Measurements from ENCODE around the gene ATP13A2.
A peak's percentile ranks its signal among the peaks of the same experiment; 100 is the strongest.
"Not testable (repeated sequence)": the region's sequence is repeated elsewhere in the genome, so short reads cannot be mapped to it uniquely, and the experiment has no call there.

Gene ATP13A2

DNA sequence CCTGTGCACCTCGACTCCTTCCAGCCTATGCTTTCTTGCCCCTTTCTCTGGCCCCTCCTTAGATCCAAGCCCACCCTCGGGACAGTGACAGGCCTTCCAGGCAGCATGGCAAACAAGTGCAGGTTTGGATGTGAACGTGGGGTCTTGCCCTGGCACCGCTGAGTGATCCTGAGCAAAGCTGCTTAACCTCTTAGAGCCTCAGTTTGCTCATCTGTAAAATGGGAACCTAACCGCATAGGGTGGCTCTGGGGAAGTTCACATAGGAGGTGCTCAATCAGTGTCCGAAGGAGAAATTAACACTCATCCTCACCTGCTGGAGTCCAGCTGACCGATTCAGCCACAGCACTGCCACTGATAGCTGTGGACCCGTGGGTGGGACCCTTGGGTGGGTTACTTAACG lies 38.5 kb downstream of the ATP13A2 start:
- Histone ChIP-seq H3K36me3 (ENCODE audit: insufficient read depth, low read length) (peaks cover 3% of the 10 kb centered on the region; the same call in 1 of the 2 replicates), H3K9ac (ENCODE audit: low read depth, low read length) (no peak overlapping the region), H3K4me1 (ENCODE audit: insufficient read depth, low read length) (peaks cover 4% of the 10 kb centered on the region; the same call in 1 of the 2 replicates), H3K9me3 (ENCODE audit: control insufficient read depth, insufficient read depth, low read length) (no peaks in the 10 kb centered on the region)

DNA sequence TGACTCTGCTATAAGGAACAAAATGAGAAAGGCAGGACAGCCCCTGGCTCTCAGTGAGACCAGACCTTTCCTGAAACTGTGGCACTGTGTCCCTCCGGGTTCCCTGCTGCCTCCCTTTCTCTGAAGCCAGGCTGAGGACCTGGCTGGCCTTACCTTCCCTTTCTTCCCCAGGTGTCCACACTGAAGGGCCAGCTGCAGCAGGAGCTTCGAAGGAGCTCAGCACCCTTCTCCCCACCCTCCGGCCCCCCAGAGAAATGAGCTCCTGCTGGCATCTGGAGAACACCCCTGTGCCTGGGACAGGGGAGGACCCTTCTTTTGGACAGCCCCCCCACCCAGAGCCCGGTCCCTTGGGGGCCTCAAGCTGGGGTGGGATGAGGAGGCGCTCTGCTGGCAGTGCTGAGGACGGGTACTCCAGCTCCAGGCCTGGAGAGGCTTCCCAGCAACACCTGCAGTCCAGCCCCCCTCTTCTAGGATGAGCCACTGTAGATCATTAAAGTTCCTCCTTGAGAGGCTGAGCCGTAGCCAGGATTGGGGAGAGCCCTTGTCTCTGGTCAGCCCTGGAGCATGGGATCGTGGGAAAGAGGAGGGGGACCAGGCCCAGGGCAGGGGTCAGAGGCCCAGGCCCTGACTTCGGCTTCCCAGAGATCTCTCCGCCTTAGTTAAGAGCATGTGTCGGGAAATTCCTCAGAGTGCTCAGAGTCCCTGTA lies 39.4 kb downstream of the ATP13A2 start:
- Histone ChIP-seq H3K9ac (ENCODE audit: low read depth, low read length) (no peak overlapping the region), H3K36me3 (ENCODE audit: insufficient read depth, low read length) (peaks cover 3% of the 10 kb centered on the region; the same call in 1 of the 2 replicates), H3K9me3 (ENCODE audit: control insufficient read depth, insufficient read depth, low read length) (no peaks in the 10 kb centered on the region), H3K4me1 (ENCODE audit: insufficient read depth, low read length) (peaks cover 4% of the 10 kb centered on the region; the same call in 1 of the 2 replicates)

DNA sequence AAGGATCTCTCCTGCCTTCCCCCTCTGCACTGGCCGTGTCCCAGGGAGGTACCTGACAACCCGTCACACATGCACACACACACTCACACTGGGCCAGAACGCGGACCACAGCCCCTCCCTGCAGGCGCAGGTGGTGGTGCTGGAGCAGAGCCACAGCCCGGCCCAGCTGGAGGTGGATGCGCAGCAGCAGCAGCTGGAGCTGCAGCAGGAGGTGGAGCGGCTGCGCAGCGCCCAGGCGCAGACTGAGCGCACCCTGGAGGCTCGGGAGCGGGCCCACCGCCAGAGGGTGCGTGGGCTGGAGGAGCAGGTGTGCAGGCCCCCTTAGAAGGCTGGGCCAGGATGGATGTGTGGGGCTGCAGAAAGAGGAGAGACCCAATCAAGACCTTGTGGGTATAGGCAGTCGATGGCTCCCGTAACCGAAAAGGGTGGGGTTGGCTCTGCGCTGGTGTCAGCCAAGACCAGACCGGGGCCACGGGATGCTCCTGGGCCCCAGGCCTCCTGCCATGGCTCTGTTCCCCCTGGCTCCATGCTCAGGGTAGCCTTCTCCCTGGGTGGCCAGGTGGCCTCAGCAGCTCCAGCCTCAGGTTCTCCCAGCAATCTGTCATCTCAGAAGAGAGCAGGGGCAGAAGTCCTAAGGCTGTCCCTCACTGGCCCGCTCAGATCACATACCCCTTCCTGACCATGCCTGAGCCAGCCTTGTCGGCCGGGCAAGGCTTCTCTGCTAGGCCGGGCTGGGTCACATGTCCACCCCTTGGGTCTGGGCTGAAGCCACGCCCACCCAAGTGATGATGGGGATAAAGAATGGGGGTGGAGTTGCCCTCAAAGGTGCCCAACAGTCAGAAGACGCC lies 40.2 kb downstream of the ATP13A2 start:
- H3K9ac ChIP-seq (ENCODE audit: low read depth, low read length), result no peak overlapping the region

DNA sequence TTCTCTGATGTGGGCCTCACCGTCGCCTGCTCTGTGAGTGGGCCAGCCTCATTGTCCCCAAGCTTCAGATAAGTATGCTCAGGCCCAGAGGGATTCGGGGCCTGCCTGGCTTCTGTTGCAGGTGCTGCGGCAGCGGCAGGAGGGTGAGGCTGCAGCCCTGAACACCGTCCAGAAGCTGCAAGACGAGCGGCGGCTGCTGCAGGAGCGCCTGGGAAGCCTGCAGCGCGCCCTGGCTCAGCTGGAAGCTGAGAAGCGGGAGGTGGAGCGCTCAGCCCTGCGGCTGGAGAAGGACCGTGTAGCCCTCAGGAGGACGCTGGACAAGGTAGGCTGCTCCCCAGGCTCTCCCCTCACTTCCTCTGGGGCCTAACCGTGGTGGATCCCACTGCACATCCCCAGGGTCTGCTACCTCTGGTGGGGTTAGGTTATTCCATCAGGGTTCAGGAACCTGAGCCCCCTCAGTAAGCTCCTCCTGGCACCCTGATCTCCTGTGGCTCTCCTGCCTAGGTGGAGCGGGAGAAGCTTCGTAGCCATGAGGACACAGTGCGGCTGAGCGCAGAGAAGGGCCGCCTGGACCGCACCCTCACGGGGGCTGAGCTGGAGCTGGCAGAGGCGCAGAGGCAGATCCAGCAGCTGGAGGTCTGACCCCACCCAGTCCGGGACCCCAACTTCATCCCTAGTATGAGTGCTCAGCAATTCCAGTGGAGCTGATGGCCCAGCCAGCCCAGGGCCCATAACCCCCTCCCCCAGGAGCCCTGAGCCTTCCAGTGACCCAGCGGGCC lies 41.4 kb downstream of the ATP13A2 start:
- Histone ChIP-seq H3K4me1 (ENCODE audit: insufficient read depth, low read length) (peaks cover 4% of the 10 kb centered on the region; the same call in 1 of the 2 replicates), H3K9me3 (ENCODE audit: control insufficient read depth, insufficient read depth, low read length) (no peaks in the 10 kb centered on the region), H3K36me3 (ENCODE audit: insufficient read depth, low read length) (peaks cover 3% of the 10 kb centered on the region), H3K9ac (ENCODE audit: low read depth, low read length) (no peak overlapping the region)

More for the DNA sequence above, 40.2 kb downstream of the ATP13A2 start:
- H3K36me3 ChIP-seq (ENCODE audit: insufficient read depth, low read length), result peaks cover 3% of the 10 kb centered on the region; the same call in 1 of the 2 replicates
- H3K4me1 ChIP-seq (ENCODE audit: insufficient read depth, low read length), result peaks cover 4% of the 10 kb centered on the region; the same call in 1 of the 2 replicates
- no peaks in the 10 kb centered on the region for H3K9me3 ChIP-seq (ENCODE audit: control insufficient read depth, insufficient read depth, low read length)

DNA sequence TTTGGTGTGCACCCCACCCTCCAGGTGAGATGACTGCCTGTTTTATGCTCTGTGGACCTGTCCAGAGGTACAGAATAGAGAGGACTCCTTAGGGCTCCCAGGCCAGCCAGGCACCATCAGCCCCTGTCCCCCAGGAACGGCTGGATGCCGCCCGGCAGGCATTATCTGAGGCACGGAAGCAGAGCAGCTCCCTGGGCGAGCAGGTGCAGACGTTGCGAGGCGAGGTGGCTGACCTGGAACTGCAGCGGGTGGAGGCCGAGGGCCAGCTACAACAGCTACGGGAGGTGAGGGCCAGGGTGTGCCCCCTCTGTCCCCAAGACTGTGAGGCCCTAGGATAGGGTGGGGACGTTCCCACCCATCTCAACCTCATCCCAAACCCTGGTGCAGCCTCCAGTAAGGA lies 42.1 kb downstream of the ATP13A2 start:
- peaks cover 3% of the 10 kb centered on the region for H3K36me3 ChIP-seq (ENCODE audit: insufficient read depth, low read length)
- H3K9ac ChIP-seq (ENCODE audit: low read depth, low read length), result no peak overlapping the region
- peaks cover 4% of the 10 kb centered on the region; the same call in 1 of the 2 replicates for H3K4me1 ChIP-seq (ENCODE audit: insufficient read depth, low read length)
- H3K9me3 ChIP-seq (ENCODE audit: control insufficient read depth, insufficient read depth, low read length), result no peaks in the 10 kb centered on the region

DNA sequence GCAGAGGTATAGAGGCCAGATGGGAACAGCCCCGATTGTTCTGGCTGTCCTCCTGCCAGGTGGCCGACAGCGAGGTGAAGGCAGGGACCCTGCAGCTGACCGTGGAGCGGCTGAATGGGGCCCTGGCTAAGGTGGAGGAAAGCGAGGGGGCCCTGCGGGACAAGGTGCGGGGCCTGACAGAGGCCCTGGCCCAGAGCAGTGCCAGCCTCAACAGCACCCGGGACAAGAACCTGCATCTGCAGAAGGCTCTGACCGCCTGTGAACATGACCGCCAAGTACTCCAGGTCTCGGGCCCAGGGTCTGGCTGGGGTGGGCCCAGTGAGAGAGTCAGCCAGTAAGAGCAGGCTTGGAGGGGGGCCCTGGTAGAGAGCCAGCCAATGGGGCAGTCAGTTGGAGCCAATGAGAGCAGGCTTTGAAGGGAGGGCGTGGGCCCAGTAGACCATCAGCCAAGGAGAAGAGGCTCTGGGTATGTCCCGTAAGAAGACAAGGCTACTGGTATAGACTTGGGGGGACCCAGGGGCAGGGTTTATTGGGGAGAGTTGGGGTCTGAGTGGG lies 42.6 kb downstream of the ATP13A2 start:
- H3K9ac ChIP-seq (ENCODE audit: low read depth, low read length), result no peak overlapping the region
- H3K9me3 ChIP-seq (ENCODE audit: control insufficient read depth, insufficient read depth, low read length), result no peaks in the 10 kb centered on the region
- H3K4me1 ChIP-seq (ENCODE audit: insufficient read depth, low read length), result peaks cover 4% of the 10 kb centered on the region; the same call in 1 of the 2 replicates
- H3K36me3 ChIP-seq (ENCODE audit: insufficient read depth, low read length), result peaks cover 3% of the 10 kb centered on the region

DNA sequence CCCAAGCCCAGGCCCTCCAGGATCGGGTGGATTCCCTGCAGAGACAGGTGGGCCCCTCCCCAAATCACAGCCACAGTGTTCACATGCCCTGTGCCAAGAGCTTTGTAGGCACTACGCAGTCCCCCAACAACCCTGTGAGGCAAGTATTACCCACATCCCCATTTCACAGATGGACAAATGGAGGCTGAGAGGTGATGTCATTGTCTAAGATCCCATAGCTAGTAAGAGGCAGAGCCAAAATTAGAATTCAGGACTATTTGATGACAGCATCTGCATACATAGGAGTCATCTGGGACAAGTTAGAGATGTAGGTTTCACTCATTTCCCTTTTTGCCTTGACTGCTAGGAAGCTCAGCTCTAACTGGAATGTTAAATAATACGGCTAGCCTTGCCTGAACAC lies 43.4 kb downstream of the ATP13A2 start:
- H3K36me3 ChIP-seq (ENCODE audit: insufficient read depth, low read length), result peaks cover 3% of the 10 kb centered on the region
- H3K9me3 ChIP-seq (ENCODE audit: control insufficient read depth, insufficient read depth, low read length), result no peaks in the 10 kb centered on the region
- no peak overlapping the region for H3K9ac ChIP-seq (ENCODE audit: low read depth, low read length)
- H3K4me1 ChIP-seq (ENCODE audit: insufficient read depth, low read length), result peaks cover 4% of the 10 kb centered on the region; the same call in 1 of the 2 replicates

DNA sequence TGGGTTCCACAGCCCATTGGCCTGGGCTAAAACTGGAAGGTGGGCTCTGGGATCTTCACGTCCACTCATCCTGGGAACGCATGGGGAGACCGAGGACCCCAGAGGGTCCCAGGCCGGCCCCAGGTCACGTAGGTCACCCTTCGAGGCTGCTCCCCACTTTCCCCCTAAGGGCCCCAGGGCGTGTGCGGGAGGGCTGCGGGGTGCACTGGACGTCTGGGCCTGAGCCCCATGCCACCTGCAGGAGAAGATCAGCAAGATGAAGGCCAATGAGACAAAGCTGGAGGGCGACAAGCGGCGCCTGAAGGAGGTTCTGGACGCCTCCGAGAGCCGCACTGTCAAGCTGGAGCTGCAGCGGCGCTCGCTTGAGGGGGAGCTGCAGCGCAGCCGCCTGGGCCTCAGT lies 43.8 kb downstream of the ATP13A2 start:
- Histone ChIP-seq H3K9me3 (ENCODE audit: control insufficient read depth, insufficient read depth, low read length) (no peaks in the 10 kb centered on the region), H3K9ac (ENCODE audit: low read depth, low read length) (no peak overlapping the region), H3K36me3 (ENCODE audit: insufficient read depth, low read length) (peaks cover 3% of the 10 kb centered on the region), H3K4me1 (ENCODE audit: insufficient read depth, low read length) (peaks cover 4% of the 10 kb centered on the region; the same call in 1 of the 2 replicates)

DNA sequence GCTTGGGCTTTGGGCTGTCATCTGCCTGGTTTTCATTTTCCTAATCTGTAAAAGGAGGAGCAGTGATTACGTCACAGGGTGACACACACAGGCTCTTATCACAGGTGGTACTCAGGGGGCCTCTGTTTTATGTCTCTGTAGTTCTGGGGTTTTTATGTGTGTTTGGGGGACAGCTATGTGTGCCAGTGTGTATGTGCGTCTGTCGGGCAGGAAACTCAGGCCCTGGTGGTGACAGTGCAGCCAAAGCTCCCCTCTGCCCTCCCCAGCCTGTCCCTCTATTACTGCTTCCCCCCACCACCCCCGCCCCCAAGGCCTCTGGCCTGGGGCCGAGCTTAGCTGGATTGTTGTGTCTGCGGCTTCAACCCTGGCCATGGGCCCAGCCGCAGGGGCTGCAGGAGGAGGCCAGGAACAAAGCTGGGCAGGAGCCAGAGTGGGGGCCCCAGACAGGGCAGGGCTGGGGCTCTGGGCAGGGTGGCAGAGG lies 44.6 kb downstream of the ATP13A2 start:
- H3K9ac ChIP-seq (ENCODE audit: low read depth, low read length), result no peak overlapping the region
- H3K4me1 ChIP-seq (ENCODE audit: insufficient read depth, low read length), result peaks cover 4% of the 10 kb centered on the region; the same call in 1 of the 2 replicates
- peaks cover 3% of the 10 kb centered on the region for H3K36me3 ChIP-seq (ENCODE audit: insufficient read depth, low read length)
- H3K9me3 ChIP-seq (ENCODE audit: control insufficient read depth, insufficient read depth, low read length), result no peaks in the 10 kb centered on the region

DNA sequence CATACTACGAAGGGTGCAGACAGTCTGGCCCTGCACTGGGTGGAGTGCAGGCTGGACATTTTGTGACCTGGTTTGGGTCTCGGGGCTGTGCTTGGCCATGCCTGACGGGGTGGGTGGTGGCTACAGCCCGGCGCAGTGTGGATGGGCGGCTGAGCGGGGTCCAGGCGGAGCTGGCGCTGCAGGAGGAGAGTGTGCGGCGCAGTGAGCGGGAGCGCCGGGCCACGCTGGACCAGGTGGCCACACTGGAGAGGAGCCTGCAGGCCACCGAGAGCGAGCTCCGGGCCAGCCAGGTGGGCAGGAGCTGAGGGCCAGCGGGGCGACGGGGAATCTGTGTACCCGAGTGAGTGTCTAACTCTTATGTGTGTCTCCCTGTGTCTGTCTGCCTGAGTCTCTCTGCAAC lies 45.4 kb downstream of the ATP13A2 start:
- no peaks in the 10 kb centered on the region for H3K9me3 ChIP-seq (ENCODE audit: control insufficient read depth, insufficient read depth, low read length)
- no peak overlapping the region for H3K9ac ChIP-seq (ENCODE audit: low read depth, low read length)
- no peaks in the 10 kb centered on the region for H3K4me1 ChIP-seq (ENCODE audit: insufficient read depth, low read length)
- H3K36me3 ChIP-seq (ENCODE audit: insufficient read depth, low read length), result peaks cover 3% of the 10 kb centered on the region

DNA sequence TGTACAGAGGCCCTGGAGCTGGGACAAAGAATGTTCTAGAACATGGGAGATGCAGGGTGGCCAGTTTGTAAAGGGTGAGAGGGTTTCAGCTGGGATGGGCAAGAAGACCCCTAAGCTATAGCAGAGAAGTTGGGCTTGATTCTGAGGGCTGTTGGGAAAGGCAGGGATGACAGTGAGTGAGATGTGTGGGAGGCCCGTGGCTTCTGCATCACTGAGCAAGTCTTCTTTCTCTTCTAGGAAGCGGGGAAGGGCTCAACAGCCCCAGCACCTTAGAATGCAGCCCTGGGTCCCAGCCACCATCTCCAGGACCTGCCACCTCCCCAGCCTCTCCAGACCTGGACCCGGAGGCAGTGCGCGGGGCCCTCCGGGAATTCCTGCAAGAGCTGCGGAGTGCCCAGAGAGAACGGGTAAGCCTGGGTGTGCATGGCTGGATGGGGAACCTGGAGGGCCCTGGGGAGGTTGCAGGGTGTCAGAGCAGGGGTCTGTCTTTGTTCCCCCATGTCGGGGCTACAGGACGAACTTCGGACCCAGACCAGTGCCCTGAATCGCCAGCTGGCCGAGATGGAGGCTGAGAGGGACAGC lies 46.2 kb downstream of the ATP13A2 start:
- H3K36me3 ChIP-seq (ENCODE audit: insufficient read depth, low read length), result no peaks in the 10 kb centered on the region; the same call in 1 of the 2 replicates

DNA sequence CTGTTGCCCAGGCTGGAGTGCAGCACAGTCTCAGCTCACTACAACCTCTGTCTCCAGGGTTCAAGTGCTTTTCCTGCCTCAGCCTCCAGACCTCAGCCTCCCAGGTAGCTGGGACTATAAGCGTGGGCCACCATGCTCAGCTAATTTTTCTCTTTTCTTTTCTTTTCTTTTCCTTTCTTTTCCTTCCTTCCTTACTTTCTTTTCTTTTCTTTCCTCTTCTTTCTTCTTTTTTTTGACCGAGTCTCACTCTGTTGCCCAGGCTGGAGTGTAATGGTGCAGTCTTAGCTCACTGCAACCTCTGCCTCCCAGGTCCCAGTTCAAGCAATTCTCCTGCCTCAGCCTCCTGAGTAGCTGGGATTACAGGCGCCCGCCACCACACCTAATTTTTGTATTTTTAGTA lies 47.6 kb downstream of the ATP13A2 start:
- not testable (repeated sequence) for H3K4me1 ChIP-seq (ENCODE audit: insufficient read depth, low read length); H3K9ac ChIP-seq (ENCODE audit: low read depth, low read length); H3K9me3 ChIP-seq (ENCODE audit: control insufficient read depth, insufficient read depth, low read length); H3K36me3 ChIP-seq (ENCODE audit: insufficient read depth, low read length)

More for the DNA sequence above, 46.2 kb downstream of the ATP13A2 start:
- no peak overlapping the region for H3K9ac ChIP-seq (ENCODE audit: low read depth, low read length)
- no peaks in the 10 kb centered on the region for H3K4me1 ChIP-seq (ENCODE audit: insufficient read depth, low read length)
- H3K9me3 ChIP-seq (ENCODE audit: control insufficient read depth, insufficient read depth, low read length), result no peaks in the 10 kb centered on the region

DNA sequence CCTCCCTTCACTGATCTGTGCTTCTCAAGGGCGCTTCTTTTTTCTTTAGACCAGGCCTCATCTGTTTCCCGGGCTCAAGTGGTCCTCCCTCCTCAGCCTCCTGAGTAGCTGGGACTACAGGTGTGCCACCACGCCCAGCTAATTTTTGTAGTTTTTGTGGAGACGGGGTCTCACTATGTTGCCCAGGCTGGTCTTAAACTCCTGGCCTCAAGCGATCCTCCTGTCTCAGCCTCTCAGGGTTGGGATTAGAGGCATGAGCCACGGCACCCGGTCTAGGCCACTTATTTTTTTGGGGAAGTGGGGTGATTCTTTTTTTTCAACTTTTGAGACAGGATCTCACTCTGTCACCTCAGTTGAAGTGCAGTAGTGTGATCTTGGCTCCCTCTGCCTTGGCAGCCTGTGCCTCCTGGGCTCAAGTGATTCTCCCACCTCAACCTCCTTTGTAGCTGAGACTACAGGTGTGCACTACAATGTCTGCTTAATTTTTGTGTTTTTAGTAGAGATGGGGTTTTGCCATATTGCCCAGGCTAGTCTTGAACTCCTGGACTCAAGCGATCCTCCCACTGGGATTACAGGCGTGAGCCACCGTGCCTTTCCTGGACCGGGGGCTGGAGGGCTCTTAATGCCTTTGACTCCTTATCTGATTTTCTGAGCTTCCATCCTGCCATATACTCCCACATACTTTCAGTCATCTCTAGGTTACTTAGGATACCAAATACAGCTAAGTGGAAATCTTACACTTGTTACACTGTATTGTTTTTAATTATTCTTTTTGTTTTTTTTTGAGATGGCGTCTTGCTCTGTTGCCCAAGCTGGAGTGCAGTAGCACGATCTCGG lies 50.2 kb downstream of the ATP13A2 start:
- peak overlapping the region; percentile 79; the same call in 1 of the 2 replicates for H3K9ac ChIP-seq (ENCODE audit: low read depth, low read length)
- no peaks in the 10 kb centered on the region; the same call in 1 of the 2 replicates for H3K36me3 ChIP-seq (ENCODE audit: insufficient read depth, low read length)
- no peaks in the 10 kb centered on the region for H3K4me1 ChIP-seq (ENCODE audit: insufficient read depth, low read length)
- H3K9me3 ChIP-seq (ENCODE audit: control insufficient read depth, insufficient read depth, low read length), result no peaks in the 10 kb centered on the region

All from ES-I3 (cell line).